Lower leg skin (tissue), 3 donors: ENCODE results near the gene AP5Z1.

Experiments
- CTCF ChIP-seq, 3 donors: fragments of 450-650 bp; IDR thresholded peaks; one replicate each; pipeline ENCODE4 v1.5.1; 2016; ENCODE audit warnings: antibody characterized with exemption in 3 of 3, mild to moderate bottlenecking in 3 of 3, moderate library complexity in 2 of 3
- POLR2A ChIP-seq, 2 donors: fragments of 450-650 bp; IDR thresholded peaks; one replicate each; pipeline ENCODE4 v1.6.1; 2016 to 2017; ENCODE audit warnings: antibody characterized with exemption in 2 of 2, mild to moderate bottlenecking in 1 of 2, moderate library complexity in 1 of 2

DNA sequence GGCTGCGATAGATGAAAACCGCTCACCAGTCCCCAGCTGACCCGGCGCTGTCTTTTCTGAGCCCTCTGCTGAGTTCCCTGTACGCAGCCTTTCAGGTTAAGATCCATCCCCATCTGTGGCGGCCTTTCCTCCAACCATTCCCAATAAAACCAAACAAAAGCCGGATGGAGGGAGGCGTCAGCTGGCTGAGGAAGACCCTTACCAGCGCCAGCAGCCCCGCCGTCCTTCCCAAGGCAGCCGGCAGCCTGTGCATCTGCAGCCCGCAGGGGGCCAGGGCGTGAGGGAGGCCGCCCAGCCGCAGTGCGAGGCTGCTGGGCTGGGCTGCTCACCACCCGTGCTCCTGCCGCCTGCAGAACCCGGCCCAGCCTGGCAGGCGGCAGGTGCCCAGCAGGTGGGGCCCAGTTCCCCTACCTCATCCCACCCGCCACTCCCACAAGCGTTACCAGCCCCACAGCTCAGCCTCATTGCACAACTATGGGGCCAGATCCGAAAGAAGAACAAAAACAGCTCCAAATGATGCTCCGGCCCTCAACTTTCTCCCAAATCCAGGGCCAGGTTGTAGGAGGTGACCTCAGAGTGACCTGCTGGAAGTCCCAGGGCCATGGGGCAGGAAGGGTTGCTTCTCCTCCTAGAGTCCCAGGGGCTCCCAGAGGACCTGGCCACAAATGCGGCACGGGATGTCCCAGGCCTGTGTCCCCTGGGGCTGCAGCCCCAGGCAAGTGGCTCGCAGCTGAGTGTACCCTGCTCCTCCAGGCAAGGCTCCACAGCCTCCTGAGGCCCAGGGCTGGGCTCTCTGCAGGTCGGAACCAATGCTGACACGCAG is 62.6 kb downstream of the AP5Z1 start:
- no peak for TF ChIP-seq CTCF (IDR thresholded peaks at IDR 0.05)
- no peak for TF ChIP-seq POLR2A (IDR thresholded peaks at IDR 0.05)
